Neural cell (in vitro differentiated cells): ENCODE measurements around the gene FER1L5. TPM values are rescaled to one million over a fixed set of nuclear protein-coding genes. Genes with fewer than 3 reads are reported as not detected.

ENCODE experiments used
- H2AFZ ChIP-seq: fragments of 200-600, 300-800 bp; sonication (generic), shearing (Covaris generic); 2 replicates; pipeline ENCODE4 v1.6.0; 2014; ENCODE audit warnings: low read depth, mild to moderate bottlenecking, antibody characterized with exemption, low read length, moderate library complexity
- H3F3A ChIP-seq: fragments of 200-600 bp; shearing (Covaris generic); 2 replicates; pipeline ENCODE4 v1.6.1; 2016; ENCODE audit warnings: mild to moderate bottlenecking, moderate library complexity, mixed read lengths, antibody characterized with exemption, low read length; ENCODE audit not compliant: insufficient read depth, poor library complexity, severe bottlenecking
- H3K27ac ChIP-seq: fragments of 200-600, 300-800 bp; sonication (generic), shearing (Covaris generic); 2 replicates; pipeline ENCODE4 v1.5.1; 2014; ENCODE audit warnings: mild to moderate bottlenecking, low read length, moderate library complexity
- H3K27me3 ChIP-seq: fragments of 300-800, 200-600 bp; sonication (generic), shearing (Covaris generic); 2 replicates; pipeline ENCODE4 v1.6.0; 2014; ENCODE audit warnings: mild to moderate bottlenecking, low read depth, low read length, moderate library complexity; ENCODE audit not compliant: insufficient read depth
- H3K36me3 ChIP-seq: fragments of 300-800, 200-600 bp; sonication (generic), shearing (Covaris generic); 2 replicates; pipeline ENCODE4 v1.5.1; 2014; ENCODE audit warnings: mild to moderate bottlenecking, antibody characterized with exemption, low read length, moderate library complexity; ENCODE audit not compliant: insufficient read depth
- H3K4me2 ChIP-seq: fragments of 300-800, 200-600 bp; sonication (generic), shearing (Covaris generic); 2 replicates; pipeline ENCODE4 v1.6.0; 2014; ENCODE audit warnings: mild to moderate bottlenecking, low read length
- H3K4me3 ChIP-seq: fragments of 300-800, 200-600 bp; sonication (generic), shearing (Covaris generic); 2 replicates; pipeline ENCODE4 v1.5.1; 2014; ENCODE audit warnings: mild to moderate bottlenecking, low read length, moderate library complexity
- H3K79me2 ChIP-seq: fragments of 200-600 bp; shearing (Covaris generic); replicated peaks from 2 replicates; pipeline ENCODE4 v1.6.0; 2014; ENCODE audit warnings: mild to moderate bottlenecking, low read length, moderate library complexity; ENCODE audit not compliant: insufficient read depth
- H3K9ac ChIP-seq: fragments of 300-800, 200-600 bp; sonication (generic), shearing (Covaris generic); 2 replicates; pipeline ENCODE4 v1.6.1; 2016; ENCODE audit warnings: mild to moderate bottlenecking, low read length, mixed read lengths
- H3K9me2 ChIP-seq: fragments of 200-600 bp; shearing (Covaris generic); 2 replicates; pipeline ENCODE4 v1.6.1; 2016; ENCODE audit warnings: mild to moderate bottlenecking, low read length, mixed read lengths; ENCODE audit not compliant: insufficient read depth
- H3K9me3 ChIP-seq: fragments of 200-600, 300-800 bp; sonication (generic), shearing (Covaris generic); 2 replicates; pipeline ENCODE4 v1.6.1; 2016; ENCODE audit warnings: mild to moderate bottlenecking, mixed run types, low read length, moderate library complexity, mixed read lengths
- H4K20me1 ChIP-seq: fragments of 200-600 bp; shearing (Covaris generic); 2 replicates; pipeline ENCODE4 v1.6.1; 2016; ENCODE audit warnings: mild to moderate bottlenecking, mixed run types; ENCODE audit not compliant: insufficient read depth
- EP300 ChIP-seq: fragments of 450-650 bp; conservative IDR thresholded peaks from 2 replicates; pipeline ENCODE4 v1.6.1; 2014; ENCODE audit warnings: antibody characterized with exemption, mild to moderate bottlenecking, moderate library complexity; ENCODE audit not compliant: poor library complexity, severe bottlenecking
- EZH2 ChIP-seq: fragments of 200-600, 300-800 bp; shearing (Covaris generic), sonication (generic); IDR thresholded peaks from 2 replicates; pipeline ENCODE4 v1.6.1; 2014; ENCODE audit warnings: antibody characterized with exemption, low read length, borderline replicate concordance, mild to moderate bottlenecking; ENCODE audit not compliant: insufficient read depth, poor library complexity, severe bottlenecking
- MXI1 ChIP-seq: fragments of 450-650 bp; conservative IDR thresholded peaks from 2 replicates; pipeline ENCODE4 v1.6.1; 2014; ENCODE audit warnings: antibody characterized with exemption, mild to moderate bottlenecking; ENCODE audit not compliant: poor library complexity, severe bottlenecking
- POLR2AphosphoS5 ChIP-seq: IDR thresholded peaks from 2 replicates; pipeline ENCODE4 v1.6.1; 2012
- RAD21 ChIP-seq: fragments of 450-650 bp; conservative IDR thresholded peaks from 2 replicates; pipeline ENCODE4 v1.6.1; 2014; ENCODE audit warnings: antibody characterized with exemption, mild to moderate bottlenecking, moderate library complexity
- SMC3 ChIP-seq: fragments of 450-650 bp; conservative IDR thresholded peaks from 2 replicates; pipeline ENCODE4 v1.6.1; 2014; ENCODE audit warnings: antibody characterized with exemption, mild to moderate bottlenecking, moderate library complexity; ENCODE audit not compliant: poor library complexity
- TAF1 ChIP-seq: IDR thresholded peaks from 2 replicates; pipeline ENCODE4 v1.6.1; 2012; ENCODE audit warnings: low read depth
- polyA plus RNA-seq: library from polyadenylated mRNA; depleted of rRNA; stranded (reverse); fragments of >200 nt; gene quantifications from 2 replicates; pipeline ENCODE4 v1.2.3, GENCODE V29; 2014
- TF ChIP-seq, protein P1 (sequence below): fragments of 450-650 bp; IDR thresholded peaks from 2 replicates; pipeline ENCODE4 v1.5.1; 2014; ENCODE audit warnings: antibody characterized with exemption, mild to moderate bottlenecking, moderate library complexity; ENCODE audit not compliant: poor library complexity, severe bottlenecking
- TF ChIP-seq, protein P2 (sequence below): IDR thresholded peaks from 2 replicates; pipeline ENCODE4 v1.6.1; 2012; ENCODE audit warnings: borderline replicate concordance

Gene FER1L5
- polyA plus RNA-seq, 1 donor from 2014 or later = 0.28 TPM

DNA sequence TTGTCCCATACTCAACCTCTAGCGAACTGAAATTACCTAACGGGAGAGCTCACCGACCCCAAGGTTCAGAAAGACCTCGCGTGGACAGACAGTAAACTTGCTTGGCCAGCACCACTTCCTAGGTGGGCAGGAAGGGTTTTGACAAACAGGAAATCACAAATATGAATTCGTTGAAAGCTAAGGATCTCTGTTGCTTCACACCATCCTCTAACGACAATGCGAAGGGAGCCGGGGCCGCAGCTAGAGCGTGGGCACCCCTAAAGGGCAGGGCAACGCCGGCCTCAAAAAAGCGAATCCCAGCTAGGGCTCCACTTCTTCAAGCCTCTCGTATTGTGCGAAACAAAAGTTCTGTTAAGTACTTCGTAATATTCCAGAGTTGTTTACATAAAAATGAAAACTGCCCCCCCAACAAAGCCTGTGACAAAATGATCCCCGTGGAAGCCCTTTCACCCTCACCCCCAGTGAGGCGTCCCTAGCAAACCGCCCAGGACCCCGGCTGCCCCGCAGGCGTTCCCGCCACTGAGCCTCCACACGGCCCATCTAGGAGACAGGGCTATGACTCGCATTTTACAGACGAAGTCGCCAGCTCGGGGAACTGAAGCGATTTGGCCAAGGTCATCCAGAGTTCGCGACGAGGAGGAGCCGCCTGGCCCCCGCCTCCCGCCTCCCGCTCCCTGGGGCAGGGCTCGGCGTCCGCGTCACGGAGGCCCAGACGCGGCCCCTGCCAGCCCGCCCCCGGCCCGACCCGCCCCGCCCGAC is 5.0 kb upstream of the FER1L5 start:
- peak overlapping the region; percentile 91 for H3K4me2 ChIP-seq

DNA sequence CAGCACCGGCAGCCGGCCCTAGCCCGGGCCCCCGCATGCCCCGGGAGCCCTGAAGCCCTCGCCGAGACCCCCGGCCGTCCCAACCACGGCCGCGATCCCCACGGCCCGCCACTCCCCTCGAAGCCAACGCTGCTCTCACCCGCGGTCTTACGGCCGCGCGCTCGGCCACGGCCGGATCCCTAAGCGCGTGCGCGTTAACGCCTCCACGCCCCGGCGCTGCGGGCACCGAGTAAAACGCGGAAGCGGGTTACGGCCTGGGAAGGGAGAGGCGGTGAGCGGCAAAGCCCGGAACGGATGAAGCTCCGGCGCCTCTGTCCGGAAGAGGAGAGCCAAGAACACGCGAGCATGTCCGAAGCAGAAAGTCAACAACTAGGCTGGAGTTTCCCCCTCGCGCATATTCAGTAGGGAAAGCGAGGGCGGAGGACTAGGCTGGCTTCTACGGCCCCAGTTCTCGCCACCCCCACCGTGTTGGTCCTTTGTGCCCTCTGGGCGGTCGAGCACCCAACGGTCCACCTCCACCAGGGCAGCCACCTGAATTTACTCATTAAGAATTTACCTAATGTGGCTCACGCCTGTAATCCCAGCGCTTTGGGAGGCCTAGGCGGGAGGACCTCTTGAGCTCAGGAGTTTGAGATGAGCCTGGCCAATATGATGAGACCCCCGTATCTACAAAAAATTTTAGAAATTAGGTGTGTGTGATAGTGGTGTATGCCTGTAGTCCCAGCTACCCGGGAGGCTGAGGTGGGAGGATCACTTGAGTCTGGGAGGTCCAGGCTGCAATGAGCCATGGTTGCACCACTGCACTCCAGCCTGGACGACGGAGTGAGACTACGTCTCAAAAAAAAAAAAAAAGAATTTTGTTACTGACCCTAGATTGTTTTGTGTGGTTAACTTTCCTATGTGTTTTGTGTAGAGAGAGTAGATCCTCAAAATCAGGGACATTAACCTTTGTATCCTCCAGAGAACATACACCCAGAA is 4.1 kb upstream of the FER1L5 start, which contains the start of gene KANSL3:
Gene KANSL3 (minus strand): TSS at position 169 of the 978 bp plus-strand sequence. CDS start 1,177 bp downstream, outside the sequence.
- no peaks in the 10 kb centered on the region for H4K20me1 ChIP-seq
- H2AFZ ChIP-seq = peak within 1 kb of the TSS; percentile 40
- H3K9me2 ChIP-seq = no peaks in the 10 kb centered on the region
- H3F3A ChIP-seq = no peaks in the 10 kb centered on the region
- H3K27ac ChIP-seq = peak within 1 kb of the TSS; percentile 31
- H3K36me3 ChIP-seq = no peaks in the 10 kb centered on the region
- H3K79me2 ChIP-seq = peaks cover 24% of the 10 kb centered on the region
- no peaks in the 10 kb centered on the region for H3K27me3 ChIP-seq
- peak within 1 kb of the TSS; percentile 90 for H3K4me3 ChIP-seq
- no peaks in the 10 kb centered on the region for H3K9me3 ChIP-seq
- peak within 1 kb of the TSS; percentile 91 for H3K4me2 ChIP-seq
- H3K9ac ChIP-seq = peak within 1 kb of the TSS; percentile 70
- TF ChIP-seq RAD21 (peak; percentile 39), SMC3 (peak; percentile 52), TAF1 (no peak), MXI1 (peak; percentile 68), POLR2AphosphoS5 (peak; percentile 92)
- TF ChIP-seq, protein P1, sequence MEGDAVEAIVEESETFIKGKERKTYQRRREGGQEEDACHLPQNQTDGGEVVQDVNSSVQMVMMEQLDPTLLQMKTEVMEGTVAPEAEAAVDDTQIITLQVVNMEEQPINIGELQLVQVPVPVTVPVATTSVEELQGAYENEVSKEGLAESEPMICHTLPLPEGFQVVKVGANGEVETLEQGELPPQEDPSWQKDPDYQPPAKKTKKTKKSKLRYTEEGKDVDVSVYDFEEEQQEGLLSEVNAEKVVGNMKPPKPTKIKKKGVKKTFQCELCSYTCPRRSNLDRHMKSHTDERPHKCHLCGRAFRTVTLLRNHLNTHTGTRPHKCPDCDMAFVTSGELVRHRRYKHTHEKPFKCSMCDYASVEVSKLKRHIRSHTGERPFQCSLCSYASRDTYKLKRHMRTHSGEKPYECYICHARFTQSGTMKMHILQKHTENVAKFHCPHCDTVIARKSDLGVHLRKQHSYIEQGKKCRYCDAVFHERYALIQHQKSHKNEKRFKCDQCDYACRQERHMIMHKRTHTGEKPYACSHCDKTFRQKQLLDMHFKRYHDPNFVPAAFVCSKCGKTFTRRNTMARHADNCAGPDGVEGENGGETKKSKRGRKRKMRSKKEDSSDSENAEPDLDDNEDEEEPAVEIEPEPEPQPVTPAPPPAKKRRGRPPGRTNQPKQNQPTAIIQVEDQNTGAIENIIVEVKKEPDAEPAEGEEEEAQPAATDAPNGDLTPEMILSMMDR = peak; percentile 21
- TF ChIP-seq, protein P2, sequence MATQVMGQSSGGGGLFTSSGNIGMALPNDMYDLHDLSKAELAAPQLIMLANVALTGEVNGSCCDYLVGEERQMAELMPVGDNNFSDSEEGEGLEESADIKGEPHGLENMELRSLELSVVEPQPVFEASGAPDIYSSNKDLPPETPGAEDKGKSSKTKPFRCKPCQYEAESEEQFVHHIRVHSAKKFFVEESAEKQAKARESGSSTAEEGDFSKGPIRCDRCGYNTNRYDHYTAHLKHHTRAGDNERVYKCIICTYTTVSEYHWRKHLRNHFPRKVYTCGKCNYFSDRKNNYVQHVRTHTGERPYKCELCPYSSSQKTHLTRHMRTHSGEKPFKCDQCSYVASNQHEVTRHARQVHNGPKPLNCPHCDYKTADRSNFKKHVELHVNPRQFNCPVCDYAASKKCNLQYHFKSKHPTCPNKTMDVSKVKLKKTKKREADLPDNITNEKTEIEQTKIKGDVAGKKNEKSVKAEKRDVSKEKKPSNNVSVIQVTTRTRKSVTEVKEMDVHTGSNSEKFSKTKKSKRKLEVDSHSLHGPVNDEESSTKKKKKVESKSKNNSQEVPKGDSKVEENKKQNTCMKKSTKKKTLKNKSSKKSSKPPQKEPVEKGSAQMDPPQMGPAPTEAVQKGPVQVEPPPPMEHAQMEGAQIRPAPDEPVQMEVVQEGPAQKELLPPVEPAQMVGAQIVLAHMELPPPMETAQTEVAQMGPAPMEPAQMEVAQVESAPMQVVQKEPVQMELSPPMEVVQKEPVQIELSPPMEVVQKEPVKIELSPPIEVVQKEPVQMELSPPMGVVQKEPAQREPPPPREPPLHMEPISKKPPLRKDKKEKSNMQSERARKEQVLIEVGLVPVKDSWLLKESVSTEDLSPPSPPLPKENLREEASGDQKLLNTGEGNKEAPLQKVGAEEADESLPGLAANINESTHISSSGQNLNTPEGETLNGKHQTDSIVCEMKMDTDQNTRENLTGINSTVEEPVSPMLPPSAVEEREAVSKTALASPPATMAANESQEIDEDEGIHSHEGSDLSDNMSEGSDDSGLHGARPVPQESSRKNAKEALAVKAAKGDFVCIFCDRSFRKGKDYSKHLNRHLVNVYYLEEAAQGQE = no peak

More for the DNA sequence above, 5.0 kb upstream of the FER1L5 start:
- Histone ChIP-seq H4K20me1 (no peaks in the 10 kb centered on the region), H3K4me3 (peak overlapping the region; percentile 90), H3K9me2 (no peaks in the 10 kb centered on the region), H3K36me3 (no peaks in the 10 kb centered on the region), H3K9ac (peak overlapping the region; percentile 70), H3K9me3 (no peaks in the 10 kb centered on the region), H3K27me3 (no peaks in the 10 kb centered on the region), H3K27ac (peak overlapping the region; percentile 31), H2AFZ (peak overlapping the region; percentile 19), H3K79me2 (peaks cover 24% of the 10 kb centered on the region), H3F3A (no peaks in the 10 kb centered on the region)
- TF ChIP-seq EP300 (no peak), MXI1 (no peak), TAF1 (no peak), RAD21 (no peak), POLR2AphosphoS5 (no peak), SMC3 (no peak), EZH2 (no peak)
- TF ChIP-seq, protein P1 = no peak
- TF ChIP-seq, protein P2 = no peak
